Dermis microvascular lymphatic vessel endothelial cell (primary cell): Measurements from ENCODE around the gene CMC4. TPM values are rescaled to one million over a fixed set of nuclear protein-coding genes. Genes with fewer than 3 reads are reported as not detected.

Experiments
- DNase-seq, 2 donors: peaks; one replicate each; pipeline versions ENCODE4 v3.0.0 to v3.0.0-alpha.2; 2010; ENCODE audit warnings: low read depth in 2 of 2
- total RNA-seq: library from RNA; depleted of rRNA; stranded (reverse); fragments of >200 nt; gene quantifications from 2 replicates; pipeline ENCODE4 v1.2.1, GENCODE V29; 2014

Gene CMC4
- total RNA-seq, 1 donor from 2014 or later, result 8.3 TPM

- DNase-seq, result peak in 1 of 2 donors; percentile 10
These were observed 16.7 kb downstream of the CMC4 start for GRCh38 chrX:155054255-155054654.

GRCh38 chrX:155053656-155054055, 17.3 kb downstream of the CMC4 start:
- DNase-seq, result no peak

- no peak for DNase-seq
These were observed 18.0 kb downstream of the CMC4 start for GRCh38 chrX:155052738-155053498.

GRCh38 chrX:155048977-155049619, 21.8 kb downstream of the CMC4 start:
- peak; percentile 54 to 65 for DNase-seq

GRCh38 chrX:155046811-155047528, 24.0 kb downstream of the CMC4 start:
- no peak for DNase-seq

GRCh38 chrX:155046129-155046810, 24.7 kb downstream of the CMC4 start:
- DNase-seq, result no peak

- DNase-seq, result no peak
These were observed 35.2 kb downstream of the CMC4 start for GRCh38 chrX:155035688-155036087.

GRCh38 chrX:155031657-155032056, 39.3 kb downstream of the CMC4 start:
- DNase-seq, result no peak

- peak in 1 of 2 donors; percentile 5 for DNase-seq
These were observed 42.1 kb downstream of the CMC4 start for GRCh38 chrX:155028877-155029291.

- DNase-seq, result peak in 1 of 2 donors; percentile 4
These were observed 42.8 kb downstream of the CMC4 start for GRCh38 chrX:155028129-155028528.

GRCh38 chrX:155027509-155028066, 43.3 kb downstream of the CMC4 start:
- DNase-seq, result peak; percentile 57 to 86

- DNase-seq, result peak; percentile 91 to 95
These were observed 44.0 kb downstream of the CMC4 start, which contains the start of gene FUNDC2 for GRCh38 chrX:155026727-155027508. TSS of gene FUNDC2 (plus strand) at chrX:155026844. CDS start at chrX:155026939, 95 bp downstream.

GRCh38 chrX:155026420-155026726, 44.6 kb downstream of the CMC4 start:
- no peak for DNase-seq

- DNase-seq, result no peak
These were observed 46.8 kb downstream of the CMC4 start for GRCh38 chrX:155023907-155024833.

GRCh38 chrX:155022585-155022984, 48.4 kb downstream of the CMC4 start, which contains the start of gene F8:
TSS of gene F8 (minus strand) at chrX:155022723. CDS start at chrX:155022552, 171 bp downstream.
- DNase-seq, result no peak

- no peak for DNase-seq
These were observed 50.3 kb downstream of the CMC4 start for GRCh38 chrX:155020591-155020990.
